Measurements from ENCODE around the gene FBXW4.

FBXW4 gene

GRCh38 chr10:101690461-101690860 is 4.5 kb downstream of the FBXW4 start:
- TF ChIP-seq, protein P1, sequence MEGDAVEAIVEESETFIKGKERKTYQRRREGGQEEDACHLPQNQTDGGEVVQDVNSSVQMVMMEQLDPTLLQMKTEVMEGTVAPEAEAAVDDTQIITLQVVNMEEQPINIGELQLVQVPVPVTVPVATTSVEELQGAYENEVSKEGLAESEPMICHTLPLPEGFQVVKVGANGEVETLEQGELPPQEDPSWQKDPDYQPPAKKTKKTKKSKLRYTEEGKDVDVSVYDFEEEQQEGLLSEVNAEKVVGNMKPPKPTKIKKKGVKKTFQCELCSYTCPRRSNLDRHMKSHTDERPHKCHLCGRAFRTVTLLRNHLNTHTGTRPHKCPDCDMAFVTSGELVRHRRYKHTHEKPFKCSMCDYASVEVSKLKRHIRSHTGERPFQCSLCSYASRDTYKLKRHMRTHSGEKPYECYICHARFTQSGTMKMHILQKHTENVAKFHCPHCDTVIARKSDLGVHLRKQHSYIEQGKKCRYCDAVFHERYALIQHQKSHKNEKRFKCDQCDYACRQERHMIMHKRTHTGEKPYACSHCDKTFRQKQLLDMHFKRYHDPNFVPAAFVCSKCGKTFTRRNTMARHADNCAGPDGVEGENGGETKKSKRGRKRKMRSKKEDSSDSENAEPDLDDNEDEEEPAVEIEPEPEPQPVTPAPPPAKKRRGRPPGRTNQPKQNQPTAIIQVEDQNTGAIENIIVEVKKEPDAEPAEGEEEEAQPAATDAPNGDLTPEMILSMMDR (IDR thresholded peaks at IDR 0.05; ENCODE audit: insufficient read depth, low read depth, low read length, missing control alignments) = no peak
- no peak for DNase-seq (ENCODE audit: low read depth)
- no peak overlapping the region for H3K4me3 ChIP-seq (ENCODE audit: low read depth, low read length)

- no peak for DNase-seq (ENCODE audit: low read depth)
- no peak overlapping the region for H3K4me3 ChIP-seq (ENCODE audit: low read depth, low read length)
These were observed 7.8 kb downstream of the FBXW4 start for GRCh38 chr10:101687071-101687658.

DNA sequence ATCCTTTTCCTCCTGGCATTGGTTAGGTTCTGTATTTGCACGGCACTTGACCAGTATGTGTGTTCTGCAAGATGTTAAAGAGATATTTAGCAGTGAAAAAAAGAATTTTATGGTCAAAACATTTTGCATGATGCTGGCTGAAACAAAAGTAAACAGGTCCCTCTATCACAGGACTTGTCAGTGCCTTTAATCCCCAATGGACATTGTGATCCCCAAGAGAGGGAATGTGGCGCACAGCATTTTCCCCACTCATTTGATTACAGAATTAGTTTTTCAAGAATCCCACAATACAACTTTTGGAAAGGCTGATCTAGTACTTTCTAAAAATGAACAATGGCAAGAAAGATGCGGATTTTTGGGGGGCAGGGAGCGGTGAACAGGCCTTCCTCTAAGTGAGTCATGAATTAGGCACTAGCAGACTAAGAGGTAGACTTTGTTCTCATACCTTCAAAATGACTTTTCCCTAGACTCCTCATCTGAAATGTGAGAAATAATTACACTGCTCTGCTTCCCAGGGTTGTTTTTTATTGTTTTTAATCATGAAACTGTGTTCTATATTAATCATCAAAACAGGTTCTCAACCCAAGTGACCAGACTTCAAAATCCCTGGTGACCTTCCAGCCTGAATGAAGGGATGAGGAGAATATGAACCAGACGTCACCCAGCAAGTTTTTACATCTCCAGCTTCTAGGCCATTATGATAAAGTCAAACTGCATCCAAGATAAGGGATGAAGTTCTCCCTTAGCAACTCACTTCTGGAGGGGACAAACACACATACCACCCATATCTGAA is 8.6 kb downstream of the FBXW4 start:
- DNase-seq (ENCODE audit: low read depth) = no peak
- TF ChIP-seq, protein P1 (IDR thresholded peaks at IDR 0.05; ENCODE audit: insufficient read depth, low read depth, low read length, missing control alignments) = no peak
- H3K4me3 ChIP-seq (ENCODE audit: low read depth, low read length) = no peak overlapping the region

More at GRCh38 chr10:101687071-101687658, 7.8 kb downstream of the FBXW4 start:
- TF ChIP-seq, protein P1 (IDR thresholded peaks at IDR 0.05; ENCODE audit: insufficient read depth, low read depth, low read length, missing control alignments) = no peak

DNA sequence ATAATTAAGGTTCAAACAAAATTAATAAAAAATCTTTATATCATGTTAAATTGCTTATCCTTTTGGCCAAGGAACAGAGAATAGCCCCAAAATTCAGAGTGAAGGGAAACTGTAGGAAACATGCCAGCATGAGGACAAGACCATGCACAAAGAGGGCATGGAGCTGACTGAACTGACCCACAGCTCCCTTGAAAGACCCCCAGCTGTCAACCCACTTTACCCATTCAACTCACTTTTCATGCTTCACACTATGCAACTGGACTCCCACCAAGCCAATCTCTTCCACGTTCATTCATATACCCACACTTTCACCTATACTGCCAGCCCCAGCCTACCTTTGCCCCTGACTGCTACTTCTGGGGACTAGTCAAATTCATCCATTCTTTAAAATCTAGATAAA is 10.2 kb downstream of the FBXW4 start:
- TF ChIP-seq, protein P1 (IDR thresholded peaks at IDR 0.05; ENCODE audit: insufficient read depth, low read depth, low read length, missing control alignments) = no peak
- no peak for DNase-seq (ENCODE audit: low read depth)
- no peak overlapping the region for H3K4me3 ChIP-seq (ENCODE audit: low read depth, low read length)

DNA sequence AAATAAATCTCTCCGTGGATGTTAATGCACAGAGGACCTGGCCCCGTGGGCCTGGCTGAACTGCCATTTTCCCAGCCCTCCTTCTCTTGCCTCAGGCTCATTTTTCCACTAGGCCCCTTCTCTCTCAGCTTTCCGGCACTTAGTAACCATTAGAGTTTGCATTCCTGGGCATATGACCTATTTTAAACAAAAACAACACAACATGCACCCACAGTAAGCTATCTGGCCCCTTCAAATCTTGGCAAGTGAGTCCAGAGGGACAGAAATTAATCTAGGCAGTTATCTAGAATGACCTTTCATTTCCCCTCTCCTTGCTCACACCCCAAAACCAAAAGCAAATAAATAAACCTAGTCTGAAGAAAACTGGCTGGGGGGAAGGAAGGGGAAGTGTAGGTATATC is 11.7 kb downstream of the FBXW4 start:
- no peak overlapping the region for H3K4me3 ChIP-seq (ENCODE audit: low read depth, low read length)
- TF ChIP-seq, protein P1 (IDR thresholded peaks at IDR 0.05; ENCODE audit: insufficient read depth, low read depth, low read length, missing control alignments) = no peak
- DNase-seq (ENCODE audit: low read depth) = no peak

GRCh38 chr10:101682172-101682825 is 12.7 kb downstream of the FBXW4 start:
- no peak overlapping the region for H3K4me3 ChIP-seq (ENCODE audit: low read depth, low read length)
- TF ChIP-seq, protein P1 (IDR thresholded peaks at IDR 0.05; ENCODE audit: insufficient read depth, low read depth, low read length, missing control alignments) = no peak
- DNase-seq (ENCODE audit: low read depth) = no peak

Measured in GM12865 (cell line).